ENCODE results near the gene JAK1. TPM values are rescaled to one million over a fixed set of nuclear protein-coding genes. Genes with fewer than 3 reads are reported as not detected.
A peak's percentile ranks its signal among the peaks of the same experiment; 100 is the strongest.

JAK1 gene
- total RNA-seq, 4 donors from 2014 or later, result 112 to 158 (median 135) TPM

- DNase-seq (ENCODE audit: extremely low spot score), result no peak
- 90% methylated on average over 2 of the region's 2 CpGs for WGBS
- Histone ChIP-seq H3K4me1 (peaks cover 28 to 61% (median 34%) of the 10 kb centered on the region in 4 donors), H3K4me3 (no peak overlapping the region), H3K36me3 (no peaks in the 10 kb centered on the region), H3K27me3 (no peaks in the 10 kb centered on the region), H3K27ac (replicated peaks in 1 of 4) (no peak overlapping the region), H3K9me3 (no peaks in the 10 kb centered on the region)
- intact Hi-C loops (cut with DNase I), result no loop called here
- no peak for TF ChIP-seq CTCF (IDR thresholded peaks at IDR 0.05)
- TF ChIP-seq EP300 (IDR thresholded peaks at IDR 0.05), result no peak
- no peak for TF ChIP-seq POLR2AphosphoS5 (IDR thresholded peaks at IDR 0.05)
- TF ChIP-seq POLR2A (IDR thresholded peaks at IDR 0.05; ENCODE audit: low read depth), result no peak
These were observed 65.4 kb downstream of the JAK1 start for GRCh38 chr1:64900916-64901315.

GRCh38 chr1:64898107-64898861, 68.1 kb downstream of the JAK1 start:
- WGBS, result 2% methylated on average over 4 of the region's 4 CpGs
- no peaks in the 10 kb centered on the region for H3K27me3 ChIP-seq
- no peak overlapping the region for H3K4me3 ChIP-seq
- no peak for TF ChIP-seq CTCF (IDR thresholded peaks at IDR 0.05)
- peak; percentile 77 to 90 for TF ChIP-seq POLR2AphosphoS5 (IDR thresholded peaks at IDR 0.05)
- TF ChIP-seq EP300 (IDR thresholded peaks at IDR 0.05), result no peak
- TF ChIP-seq POLR2A (IDR thresholded peaks at IDR 0.05; ENCODE audit: low read depth), result no peak
- peaks cover 40 to 67% (median 53%) of the 10 kb centered on the region in 4 donors for H3K4me1 ChIP-seq
- intact Hi-C loops (cut with DNase I), result loop anchor here (5.0 kb wide), 1 partner anchor 69 kb away; the partner anchor contains the start of gene JAK1
- H3K36me3 ChIP-seq, result no peaks in the 10 kb centered on the region
- DNase-seq (ENCODE audit: extremely low spot score), result peak; percentile 95
- peak overlapping the region; percentile 74 to 82 (median 79) for H3K27ac ChIP-seq (replicated peaks in 1 of 4)
- H3K9me3 ChIP-seq, result no peaks in the 10 kb centered on the region

GRCh38 chr1:64896551-64896950, 69.8 kb downstream of the JAK1 start:
- WGBS, result 84% methylated on average over 8 of the region's 8 CpGs
- intact Hi-C loops (cut with DNase I), result loop anchor here (5.0 kb wide), 1 partner anchor 71 kb away; the partner anchor contains the start of gene JAK1
- peak overlapping the region in 1 of 4 donors; percentile 48 for H3K27ac ChIP-seq (replicated peaks in 1 of 4)

GRCh38 chr1:64895500-64895899, 70.8 kb downstream of the JAK1 start:
- intact Hi-C loops (cut with DNase I), result loop anchor here (5.0 kb wide), 1 partner anchor 72 kb away; the partner anchor contains the start of gene JAK1
- H3K4me1 ChIP-seq, result peaks cover 68 to 86% (median 75%) of the 10 kb centered on the region in 4 donors

More at GRCh38 chr1:64896551-64896950, 69.8 kb downstream of the JAK1 start:
- H3K4me1 ChIP-seq, result peaks cover 57 to 75% (median 70%) of the 10 kb centered on the region in 4 donors
- TF ChIP-seq EP300 (IDR thresholded peaks at IDR 0.05), result no peak
- TF ChIP-seq POLR2A (IDR thresholded peaks at IDR 0.05; ENCODE audit: low read depth), result no peak
- no peak for TF ChIP-seq POLR2AphosphoS5 (IDR thresholded peaks at IDR 0.05)
- no peak for TF ChIP-seq CTCF (IDR thresholded peaks at IDR 0.05)
- no peaks in the 10 kb centered on the region for H3K36me3 ChIP-seq
- no peak overlapping the region for H3K4me3 ChIP-seq
- H3K9me3 ChIP-seq, result no peaks in the 10 kb centered on the region
- H3K27me3 ChIP-seq, result no peaks in the 10 kb centered on the region
- no peak for DNase-seq (ENCODE audit: extremely low spot score)

More at GRCh38 chr1:64895500-64895899, 70.8 kb downstream of the JAK1 start:
- DNase-seq (ENCODE audit: extremely low spot score), result no peak
- no peaks in the 10 kb centered on the region for H3K36me3 ChIP-seq
- 83% methylated on average over 2 of the region's 2 CpGs for WGBS
- no peaks in the 10 kb centered on the region for H3K27me3 ChIP-seq
- no peaks in the 10 kb centered on the region for H3K9me3 ChIP-seq
- no peak overlapping the region for H3K4me3 ChIP-seq
- TF ChIP-seq EP300 (IDR thresholded peaks at IDR 0.05), result no peak
- TF ChIP-seq POLR2A (IDR thresholded peaks at IDR 0.05; ENCODE audit: low read depth), result no peak
- TF ChIP-seq CTCF (IDR thresholded peaks at IDR 0.05), result no peak
- no peak for TF ChIP-seq POLR2AphosphoS5 (IDR thresholded peaks at IDR 0.05)
- H3K27ac ChIP-seq (replicated peaks in 1 of 4), result no peak overlapping the region

Data from esophagus muscularis mucosa (tissue), 4 donors.